Glutamatergic neuron (in vitro differentiated cells): ENCODE data around the gene PSMA2. TPM values are rescaled to one million over a fixed set of nuclear protein-coding genes. Genes with fewer than 3 reads are reported as not detected.

ENCODE experiments used
- DNase-seq: peaks from one replicate; pipeline ENCODE4 v3.0.0; 2022
- H3K27ac Mint-ChIP-seq: one replicate; pipeline ENCODE4 v1.8.0; 2020; ENCODE audit warnings: mild to moderate bottlenecking, mixed read lengths, inconsistent platforms; ENCODE audit not compliant: unreplicated experiment
- H3K27me3 Mint-ChIP-seq: one replicate; pipeline ENCODE4 v1.8.0; 2020; ENCODE audit warnings: mild to moderate bottlenecking, moderate library complexity, mixed read lengths, inconsistent platforms; ENCODE audit not compliant: unreplicated experiment
- H3K36me3 Mint-ChIP-seq: one replicate; pipeline ENCODE4 v1.8.0; 2020; ENCODE audit warnings: mild to moderate bottlenecking, mixed read lengths, inconsistent platforms; ENCODE audit not compliant: unreplicated experiment
- H3K4me1 Mint-ChIP-seq: one replicate; pipeline ENCODE4 v1.8.0; 2020; ENCODE audit warnings: mild to moderate bottlenecking, low read depth, mixed read lengths, inconsistent platforms; ENCODE audit not compliant: unreplicated experiment
- H3K4me3 Mint-ChIP-seq: one replicate; pipeline ENCODE4 v1.8.0; 2020; ENCODE audit warnings: mild to moderate bottlenecking, mixed read lengths, inconsistent platforms; ENCODE audit not compliant: unreplicated experiment
- H3K9me3 Mint-ChIP-seq: one replicate; pipeline ENCODE4 v1.8.0; 2020; ENCODE audit warnings: mild to moderate bottlenecking, moderate library complexity, mixed read lengths, inconsistent platforms; ENCODE audit not compliant: unreplicated experiment
- CTCF ChIP-seq: fragments of 200-600 bp; sonication (generic); IDR thresholded peaks from one replicate; pipeline ENCODE4 v1.5.0; 2021; ENCODE audit not compliant: partially characterized antibody, unreplicated experiment
- total RNA-seq: library from RNA; stranded (reverse); fragmentation: NEBNext Ultra II Directional; extraction: Animal tissue kit (Norgen Biotek cat#: 25700); gene quantifications from one replicate; pipeline ENCODE4 v1.2.1, GENCODE V29; 2021; ENCODE audit not compliant: unreplicated experiment

Gene PSMA2
- total RNA-seq, 1 donor from 2014 or later = 78.4 TPM

- Mint-ChIP-seq H3K9me3 (no peaks in the 10 kb centered on the region), H3K4me1 (peaks cover 11% of the 10 kb centered on the region), H3K27me3 (no peaks in the 10 kb centered on the region), H3K27ac (no peak overlapping the region), H3K4me3 (no peak overlapping the region), H3K36me3 (no peaks in the 10 kb centered on the region)
- no peak for TF ChIP-seq CTCF
- DNase-seq = no peak
Measured at GRCh38 chr7:42945821-42946626, 14.1 kb upstream of the PSMA2 start.

GRCh38 chr7:42940985-42941847 lies 9.2 kb upstream of the PSMA2 start:
- DNase-seq = peak; percentile 91
- peak; percentile 94 for TF ChIP-seq CTCF
- H3K27ac Mint-ChIP-seq = no peak overlapping the region
- H3K4me1 Mint-ChIP-seq = peaks cover 11% of the 10 kb centered on the region
- no peaks in the 10 kb centered on the region for H3K27me3 Mint-ChIP-seq
- H3K9me3 Mint-ChIP-seq = no peaks in the 10 kb centered on the region
- H3K36me3 Mint-ChIP-seq = no peaks in the 10 kb centered on the region
- H3K4me3 Mint-ChIP-seq = no peak overlapping the region

GRCh38 chr7:42939457-42940240 lies 7.7 kb upstream of the PSMA2 start:
- Mint-ChIP-seq H3K9me3 (no peaks in the 10 kb centered on the region), H3K4me1 (peaks cover 11% of the 10 kb centered on the region), H3K36me3 (no peaks in the 10 kb centered on the region), H3K27me3 (no peaks in the 10 kb centered on the region), H3K4me3 (no peak overlapping the region), H3K27ac (no peak overlapping the region)
- TF ChIP-seq CTCF = no peak
- no peak for DNase-seq

GRCh38 chr7:42935861-42936260 lies 3.9 kb upstream of the PSMA2 start:
- H3K4me3 Mint-ChIP-seq = no peak overlapping the region
- no peaks in the 10 kb centered on the region for H3K36me3 Mint-ChIP-seq

More at GRCh38 chr7:42935861-42936260, 3.9 kb upstream of the PSMA2 start:
- Mint-ChIP-seq H3K27me3 (peaks cover 8% of the 10 kb centered on the region), H3K27ac (no peak overlapping the region), H3K9me3 (peaks cover 3% of the 10 kb centered on the region), H3K4me1 (no peaks in the 10 kb centered on the region)
- no peak for TF ChIP-seq CTCF
- no peak for DNase-seq
